ENCODE results near the gene METRNL. TPM values are rescaled to one million over a fixed set of nuclear protein-coding genes. Genes with fewer than 3 reads are reported as not detected.

METRNL gene
- total and polyA plus RNA-seq, 8 donors, result 11.1 to 28.3 (median 18.0) TPM

DNA sequence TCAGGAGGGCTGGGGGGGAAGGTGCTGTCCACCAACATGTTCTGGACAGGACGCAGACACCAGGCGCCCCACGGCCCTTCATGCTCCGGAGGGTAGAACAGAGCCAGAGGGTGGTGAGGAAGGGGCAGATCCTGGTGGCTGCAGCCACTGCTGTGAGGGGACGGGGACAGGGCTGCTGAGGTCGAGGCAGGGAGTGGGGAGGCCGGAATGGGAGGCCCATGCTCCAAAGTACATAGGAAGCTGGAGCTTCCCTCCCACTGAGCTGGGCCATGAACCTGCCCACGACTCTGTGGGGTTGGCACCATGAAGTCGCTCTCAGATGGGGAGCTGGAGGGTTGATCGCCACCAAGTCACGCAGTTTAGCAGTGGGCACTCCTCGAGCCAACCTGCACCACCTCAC, 8.0 kb upstream of the METRNL start:
- Histone ChIP-seq H3K27me3 (no peaks in the 10 kb centered on the region), H3K9me3 (no peaks in the 10 kb centered on the region), H3K4me1 (no peaks in the 10 kb centered on the region), H3K36me3 (no peaks in the 10 kb centered on the region), H3K4me3 (no peak overlapping the region), H3K27ac (no peak overlapping the region)
- intact Hi-C loops (cut with DNase I), result no loop called here
- TF ChIP-seq, protein P1, sequence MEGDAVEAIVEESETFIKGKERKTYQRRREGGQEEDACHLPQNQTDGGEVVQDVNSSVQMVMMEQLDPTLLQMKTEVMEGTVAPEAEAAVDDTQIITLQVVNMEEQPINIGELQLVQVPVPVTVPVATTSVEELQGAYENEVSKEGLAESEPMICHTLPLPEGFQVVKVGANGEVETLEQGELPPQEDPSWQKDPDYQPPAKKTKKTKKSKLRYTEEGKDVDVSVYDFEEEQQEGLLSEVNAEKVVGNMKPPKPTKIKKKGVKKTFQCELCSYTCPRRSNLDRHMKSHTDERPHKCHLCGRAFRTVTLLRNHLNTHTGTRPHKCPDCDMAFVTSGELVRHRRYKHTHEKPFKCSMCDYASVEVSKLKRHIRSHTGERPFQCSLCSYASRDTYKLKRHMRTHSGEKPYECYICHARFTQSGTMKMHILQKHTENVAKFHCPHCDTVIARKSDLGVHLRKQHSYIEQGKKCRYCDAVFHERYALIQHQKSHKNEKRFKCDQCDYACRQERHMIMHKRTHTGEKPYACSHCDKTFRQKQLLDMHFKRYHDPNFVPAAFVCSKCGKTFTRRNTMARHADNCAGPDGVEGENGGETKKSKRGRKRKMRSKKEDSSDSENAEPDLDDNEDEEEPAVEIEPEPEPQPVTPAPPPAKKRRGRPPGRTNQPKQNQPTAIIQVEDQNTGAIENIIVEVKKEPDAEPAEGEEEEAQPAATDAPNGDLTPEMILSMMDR (IDR thresholded peaks at IDR 0.05), result no peak
- ATAC-seq (no peak), FAIRE-seq (no peak), DNase-seq (peak in 2 of 6 donors; percentile 18 to 42)
- WGBS, 2 donors, result 78 to 89% methylated on average over 12 of the region's 12 CpGs

DNA sequence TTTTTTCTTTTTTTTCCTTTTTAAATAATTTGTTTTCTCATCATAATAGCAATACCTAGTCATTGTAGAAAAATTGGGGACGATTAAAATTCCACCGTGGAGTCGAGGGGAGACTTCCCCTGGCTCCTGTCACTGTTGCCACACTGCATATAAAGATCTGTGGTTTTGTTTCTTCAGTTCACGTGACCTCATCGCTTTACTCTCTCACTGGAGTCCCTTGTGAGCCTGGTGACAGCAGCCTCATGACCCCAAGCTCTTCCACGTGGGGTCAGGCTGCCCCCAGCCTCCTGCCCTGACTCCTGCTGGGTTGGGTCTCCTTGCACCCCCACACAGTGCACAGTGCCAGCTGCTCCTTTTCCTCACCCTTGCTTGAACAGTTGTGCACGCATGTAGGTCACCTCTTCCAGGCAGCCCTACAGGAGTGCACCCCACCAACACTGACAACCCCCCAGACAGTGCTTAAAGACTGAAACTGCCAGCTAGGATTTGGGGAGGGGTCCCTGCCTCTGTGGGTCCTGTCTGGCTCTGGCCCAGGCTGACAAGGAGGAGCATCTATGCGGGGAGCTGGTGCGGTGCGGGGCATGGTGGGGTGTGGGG, 7.3 kb upstream of the METRNL start:
- no peaks in the 10 kb centered on the region for H3K27me3 ChIP-seq
- no peaks in the 10 kb centered on the region for H3K4me1 ChIP-seq
- no peaks in the 10 kb centered on the region for H3K36me3 ChIP-seq
- no peak overlapping the region for H3K27ac ChIP-seq
- intact Hi-C loops (cut with DNase I), result no loop called here
- TF ChIP-seq, protein P1 (IDR thresholded peaks at IDR 0.05), result no peak
- H3K9me3 ChIP-seq, result no peaks in the 10 kb centered on the region
- ATAC-seq (no peak), DNase-seq (peak in 1 of 6 donors; percentile 7), FAIRE-seq (no peak)
- 74 to 80% methylated on average over 10 of the region's 10 CpGs for WGBS, 2 donors
- no peak overlapping the region for H3K4me3 ChIP-seq

DNA sequence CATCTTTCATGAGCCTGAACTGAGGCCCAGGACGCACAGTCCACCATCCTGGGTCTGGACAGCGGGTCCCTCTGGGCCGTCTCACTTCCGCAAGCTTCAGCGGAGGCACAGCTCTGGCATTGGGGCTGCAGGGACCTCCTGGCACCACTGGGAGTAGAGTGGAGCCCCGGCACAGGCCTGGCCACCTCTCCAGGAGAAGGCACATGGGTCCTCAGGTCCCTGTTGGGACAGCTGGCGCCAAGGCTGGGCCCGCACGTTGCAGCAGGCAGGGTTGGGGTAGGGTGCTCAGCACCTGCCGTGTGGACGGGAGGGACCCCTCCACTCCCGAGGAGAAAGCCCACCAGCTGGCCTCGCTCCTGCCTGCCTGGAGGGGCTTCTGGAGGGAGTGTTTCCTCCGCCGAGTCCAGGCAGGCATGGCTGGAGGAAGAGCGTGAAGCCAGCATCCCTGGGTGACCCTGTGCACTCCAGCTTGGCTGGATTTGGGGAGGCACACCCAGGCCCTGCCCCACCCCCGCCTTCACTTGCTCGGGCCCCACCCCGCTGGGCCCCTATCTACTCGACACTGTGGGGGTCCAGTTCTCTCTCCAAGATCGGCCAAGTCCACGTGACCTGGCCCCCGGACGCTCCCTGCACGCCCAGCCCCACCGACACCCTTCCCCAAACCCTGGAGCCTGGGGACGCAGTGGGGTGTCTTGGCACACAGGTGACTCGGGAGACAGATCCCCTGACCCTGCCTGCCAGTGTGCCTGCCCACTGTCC, 6.6 kb upstream of the METRNL start:
- intact Hi-C loops (cut with DNase I), result no loop called here
- Histone ChIP-seq H3K4me1 (no peaks in the 10 kb centered on the region), H3K9me3 (no peaks in the 10 kb centered on the region), H3K36me3 (no peaks in the 10 kb centered on the region), H3K27me3 (no peaks in the 10 kb centered on the region), H3K4me3 (no peak overlapping the region), H3K27ac (no peak overlapping the region)
- ATAC-seq (no peak), FAIRE-seq (no peak), DNase-seq (peak in 1 of 6 donors; percentile 66)
- TF ChIP-seq, protein P1 (IDR thresholded peaks at IDR 0.05), result no peak
- 71 to 84% methylated on average over 24 to 28 of the region's 28 CpGs for WGBS, 2 donors

DNA sequence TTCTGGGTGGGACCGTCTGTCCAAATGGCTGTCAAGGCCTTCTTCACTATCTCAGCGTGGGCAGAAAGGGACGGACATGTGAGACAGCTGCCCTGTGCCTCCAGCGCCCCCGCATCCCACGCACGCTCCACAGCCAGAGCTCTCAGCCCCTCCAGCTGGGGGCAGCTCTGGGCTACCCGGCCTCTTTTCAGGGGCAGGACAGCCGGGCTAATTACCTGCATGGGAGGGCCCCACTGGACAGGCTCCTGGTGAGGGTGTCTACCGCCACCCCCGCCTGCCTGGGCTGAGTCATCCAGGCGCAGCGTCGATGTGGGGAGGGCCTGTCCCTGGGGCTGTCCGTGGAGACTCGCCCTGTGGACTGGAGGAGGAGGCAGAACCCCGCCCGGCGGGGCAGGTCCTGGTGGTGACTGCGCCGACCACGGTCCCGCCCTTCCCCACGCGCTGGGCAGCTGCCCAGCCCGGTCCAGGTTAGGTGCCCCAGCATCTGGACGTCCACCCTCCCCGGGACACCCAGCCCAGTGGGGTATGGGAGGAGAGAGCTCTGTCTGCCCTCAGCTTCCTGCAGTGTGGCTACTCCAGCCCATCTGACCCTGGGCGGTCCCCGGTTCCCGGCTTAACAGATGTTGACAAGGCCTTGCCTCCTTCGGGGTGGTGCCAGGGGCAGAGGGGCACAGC, 5.9 kb upstream of the METRNL start:
- peak in 3 of 4 donors; percentile 11 to 55 (median 28) for ATAC-seq
- H3K36me3 ChIP-seq, result no peaks in the 10 kb centered on the region
- intact Hi-C loops (cut with DNase I), result no loop called here
- no peak overlapping the region for H3K27ac ChIP-seq
- TF ChIP-seq, protein P1 (IDR thresholded peaks at IDR 0.05), result no peak
- H3K27me3 ChIP-seq, result no peaks in the 10 kb centered on the region
- WGBS, 2 donors, result 76 to 83% methylated on average over 24 to 32 of the region's 32 CpGs
- no peaks in the 10 kb centered on the region for H3K4me1 ChIP-seq
- no peaks in the 10 kb centered on the region for H3K9me3 ChIP-seq
- peak in 2 of 6 donors; percentile 44 to 66 for DNase-seq
- H3K4me3 ChIP-seq, result no peak overlapping the region
- FAIRE-seq, result no peak

All from pancreas (tissue), 10 donors.